Measurements from ENCODE around the gene NFIB. TPM values are rescaled to one million over a fixed set of nuclear protein-coding genes. Genes with fewer than 3 reads are reported as not detected.

NFIB gene
- total RNA-seq, 1 experiment from 2014 or later: 35.1 TPM

- BruUV-seq (replicated peaks): no TSS peak
- H3F3A ChIP-seq (ENCODE audit: insufficient read depth, low read depth): no peaks in the 10 kb centered on the region
- H3K79me2 ChIP-seq (ENCODE audit: low read depth): no peaks in the 10 kb centered on the region
- POLR2A ChIA-PET (ENCODE audit: unreplicated experiment): no interaction called here
- H4K20me1 ChIP-seq (ENCODE audit: insufficient read depth): no peaks in the 10 kb centered on the region
- no peak for TF ChIP-seq EZH2 (IDR thresholded peaks at IDR 0.05; ENCODE audit: low read depth)
- TF ChIP-seq CTCF (conservative IDR thresholded peaks at IDR 0.05): no peak
- no peak overlapping the region for H2AFZ ChIP-seq
- H3K4me3 ChIP-seq: no peak overlapping the region
- intact Hi-C loops (cut with micrococcal nuclease; ENCODE audit: unreplicated experiment): no loop called here
- DNase-seq: no peak
- no peaks in the 10 kb centered on the region for H3K9me2 ChIP-seq (ENCODE audit: insufficient read depth)
- H3K4me2 ChIP-seq: no peak overlapping the region
- no peaks in the 10 kb centered on the region for H3K4me1 ChIP-seq (replicated peaks; ENCODE audit: insufficient read depth)
- no peaks in the 10 kb centered on the region for H3K9me3 ChIP-seq (ENCODE audit: insufficient read depth, low read depth)
- no peaks in the 10 kb centered on the region for H3K27me3 ChIP-seq (ENCODE audit: insufficient read depth, low read depth)
- no peak overlapping the region for H3K27ac ChIP-seq
- CTCF ChIA-PET: no interaction called here
- H3K36me3 ChIP-seq (ENCODE audit: low read depth): no peaks in the 10 kb centered on the region
Observed at GRCh38 chr9:14141699-14142098, 172.2 kb downstream of the NFIB start.

- Histone ChIP-seq H3K9me3 (ENCODE audit: insufficient read depth, low read depth) (no peaks in the 10 kb centered on the region), H3K27me3 (ENCODE audit: insufficient read depth, low read depth) (no peaks in the 10 kb centered on the region)
- no TSS peak for BruUV-seq (replicated peaks)
Observed at GRCh38 chr9:14140096-14140697, 173.7 kb downstream of the NFIB start.

GRCh38 chr9:14139287-14139686 is 174.7 kb downstream of the NFIB start:
- Histone ChIP-seq H2AFZ (no peak overlapping the region), H3K27ac (no peak overlapping the region), H3K9me3 (ENCODE audit: insufficient read depth, low read depth) (no peaks in the 10 kb centered on the region), H4K20me1 (ENCODE audit: insufficient read depth) (no peaks in the 10 kb centered on the region), H3K9me2 (ENCODE audit: insufficient read depth) (no peaks in the 10 kb centered on the region), H3K4me3 (no peak overlapping the region), H3K36me3 (ENCODE audit: low read depth) (no peaks in the 10 kb centered on the region), H3K27me3 (ENCODE audit: insufficient read depth, low read depth) (no peaks in the 10 kb centered on the region), H3F3A (ENCODE audit: insufficient read depth, low read depth) (no peaks in the 10 kb centered on the region), H3K4me2 (no peak overlapping the region), H3K4me1 (replicated peaks; ENCODE audit: insufficient read depth) (no peaks in the 10 kb centered on the region), H3K79me2 (ENCODE audit: low read depth) (no peaks in the 10 kb centered on the region)
- intact Hi-C loops (cut with micrococcal nuclease; ENCODE audit: unreplicated experiment): no loop called here
- BruUV-seq (replicated peaks): no TSS peak
- POLR2A ChIA-PET (ENCODE audit: unreplicated experiment): no interaction called here
- TF ChIP-seq CTCF (conservative IDR thresholded peaks at IDR 0.05): no peak
- TF ChIP-seq EZH2 (IDR thresholded peaks at IDR 0.05; ENCODE audit: low read depth): no peak
- no peak for DNase-seq
- CTCF ChIA-PET: no interaction called here

More at GRCh38 chr9:14140096-14140697, 173.7 kb downstream of the NFIB start:
- no peak overlapping the region for H3K4me3 ChIP-seq
- no peaks in the 10 kb centered on the region for H3K79me2 ChIP-seq (ENCODE audit: low read depth)
- H3K36me3 ChIP-seq (ENCODE audit: low read depth): no peaks in the 10 kb centered on the region
- no peak overlapping the region for H3K4me2 ChIP-seq
- CTCF ChIA-PET: no interaction called here
- no peak overlapping the region for H3K27ac ChIP-seq
- H3F3A ChIP-seq (ENCODE audit: insufficient read depth, low read depth): no peaks in the 10 kb centered on the region
- no peaks in the 10 kb centered on the region for H4K20me1 ChIP-seq (ENCODE audit: insufficient read depth)
- H3K4me1 ChIP-seq (replicated peaks; ENCODE audit: insufficient read depth): no peaks in the 10 kb centered on the region
- TF ChIP-seq CTCF (conservative IDR thresholded peaks at IDR 0.05): no peak
- TF ChIP-seq EZH2 (IDR thresholded peaks at IDR 0.05; ENCODE audit: low read depth): no peak
- POLR2A ChIA-PET (ENCODE audit: unreplicated experiment): no interaction called here
- DNase-seq: no peak
- H2AFZ ChIP-seq: no peak overlapping the region
- intact Hi-C loops (cut with micrococcal nuclease; ENCODE audit: unreplicated experiment): no loop called here
- H3K9me2 ChIP-seq (ENCODE audit: insufficient read depth): no peaks in the 10 kb centered on the region

Measured in PC-9 (cell line).